HTR-8/SVneo (cell line): ENCODE measurements around the gene WDPCP.
A peak's percentile ranks its signal among the peaks of the same experiment; 100 is the strongest.
"Not testable (repeated sequence)": the region's sequence is repeated elsewhere in the genome, so short reads cannot be mapped to it uniquely, and the experiment has no call there.

Source experiments
- DNase-seq: peaks from one replicate; pipeline ENCODE4 v3.0.0; 2011; ENCODE audit warnings: low spot score, mixed read lengths; ENCODE audit not compliant: insufficient read length
- FAIRE-seq: peaks from 2 replicates; lab custom pipeline; 2011; peaks lifted over from hg19 to GRCh38; lab: Jason Lieb, UNC

WDPCP gene

DNA sequence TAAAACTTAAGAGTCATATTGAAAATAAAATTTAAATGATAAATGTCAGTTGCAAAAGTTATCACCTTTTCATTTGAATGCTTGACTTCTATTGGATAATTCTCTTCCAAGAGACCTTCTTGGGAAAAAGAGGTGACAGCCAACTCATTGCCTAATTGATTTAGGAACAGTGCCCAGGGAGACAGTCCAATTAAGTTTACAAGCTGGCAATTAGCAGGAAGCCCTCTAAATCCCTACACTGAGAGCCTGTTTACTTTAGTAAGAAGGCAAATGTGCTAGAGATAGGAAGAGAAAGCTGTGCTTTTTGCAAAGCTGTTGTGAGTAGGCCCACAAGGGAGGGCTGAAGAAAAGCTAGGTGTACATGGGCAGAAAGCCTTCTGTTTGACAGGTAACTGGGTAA, 189.1 kb downstream of the WDPCP start:
- DNase-seq (no peak), FAIRE-seq (no peak)

DNA sequence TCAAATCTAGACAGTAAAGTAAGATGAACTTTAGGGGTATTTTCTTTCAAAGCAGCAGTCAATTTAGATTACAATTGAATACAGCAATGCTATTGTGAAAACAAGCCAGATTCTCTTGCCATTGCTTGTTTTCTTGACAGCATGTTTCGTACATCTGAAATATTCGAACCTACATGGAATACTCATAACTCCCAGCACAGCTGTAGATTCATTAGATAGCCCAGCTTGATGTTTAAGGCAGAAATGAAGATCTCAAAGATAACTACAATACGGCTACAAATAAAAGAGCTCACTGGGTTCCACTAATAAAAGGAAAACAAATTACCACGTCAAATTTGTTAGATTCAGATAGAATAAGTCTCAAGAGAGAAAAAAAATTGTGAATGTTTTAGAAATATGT, 208.8 kb downstream of the WDPCP start:
- no peak for DNase-seq
- no peak for FAIRE-seq

DNA sequence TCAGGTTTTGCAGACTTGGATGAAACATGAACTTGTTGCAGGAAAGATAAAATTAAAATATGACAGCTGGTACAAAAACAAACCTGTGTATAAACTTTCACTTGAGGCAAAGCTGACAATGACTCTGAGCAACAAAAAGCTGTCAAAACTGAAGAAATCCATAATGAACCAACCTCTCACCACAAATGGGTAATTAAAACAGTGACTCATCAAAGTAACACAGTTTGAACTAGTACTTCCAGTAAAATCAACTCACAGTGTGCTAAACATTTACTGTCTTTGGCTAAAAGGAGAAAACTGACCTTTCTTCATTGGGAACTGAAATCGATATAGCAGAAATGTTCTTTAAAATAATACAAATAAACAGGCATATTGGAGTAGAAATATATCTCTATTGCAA, 209.7 kb downstream of the WDPCP start:
- FAIRE-seq, result peak; percentile 28
- DNase-seq, result no peak

GRCh38 chr2:63374341-63374740, 213.9 kb downstream of the WDPCP start:
- DNase-seq (no peak), FAIRE-seq (no peak)

DNA sequence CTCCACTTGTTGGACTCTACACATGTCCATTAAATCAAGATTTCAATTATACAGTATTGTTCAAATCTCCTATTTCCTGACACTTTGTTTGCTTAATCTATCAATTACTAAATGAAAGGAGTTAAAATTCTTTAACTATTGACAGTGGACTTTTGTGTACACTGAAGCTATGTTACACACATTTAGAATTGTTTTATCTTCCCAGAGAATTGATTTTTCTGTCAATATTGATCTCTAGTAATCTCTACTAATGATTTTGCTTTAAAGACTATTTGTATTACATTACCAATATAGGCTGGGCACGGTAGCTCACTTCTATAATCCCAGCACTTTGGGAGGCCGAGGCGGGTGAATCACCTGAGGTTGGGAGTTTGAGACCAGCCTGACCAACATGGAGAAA, 215.7 kb downstream of the WDPCP start:
- FAIRE-seq (no peak), DNase-seq (no peak)

DNA sequence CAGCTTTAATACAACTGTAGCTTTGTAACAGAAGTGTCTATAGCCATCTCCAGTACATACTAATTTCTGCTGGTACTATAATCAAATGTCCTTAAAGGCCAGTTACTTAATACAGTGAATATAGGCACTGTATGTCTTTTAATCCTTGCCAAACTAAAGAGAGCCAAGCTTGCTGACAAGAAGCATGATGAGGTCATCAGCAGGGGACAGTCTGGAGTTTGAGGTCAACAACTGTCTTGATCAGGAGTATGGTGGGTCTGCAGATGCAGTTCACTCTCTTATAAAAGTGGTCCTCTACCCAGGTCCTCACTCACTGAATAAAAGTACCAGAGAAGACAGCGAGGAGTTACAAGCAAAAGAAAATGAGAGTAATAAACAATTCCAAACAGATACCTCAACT, 219.1 kb downstream of the WDPCP start:
- DNase-seq (no peak), FAIRE-seq (peak; percentile 36)

- FAIRE-seq (no peak), DNase-seq (no peak)
Measured at GRCh38 chr2:63364866-63365265, 223.4 kb downstream of the WDPCP start.

GRCh38 chr2:63357722-63358121, 230.6 kb downstream of the WDPCP start:
- FAIRE-seq, DNase-seq: not testable (repeated sequence)

DNA sequence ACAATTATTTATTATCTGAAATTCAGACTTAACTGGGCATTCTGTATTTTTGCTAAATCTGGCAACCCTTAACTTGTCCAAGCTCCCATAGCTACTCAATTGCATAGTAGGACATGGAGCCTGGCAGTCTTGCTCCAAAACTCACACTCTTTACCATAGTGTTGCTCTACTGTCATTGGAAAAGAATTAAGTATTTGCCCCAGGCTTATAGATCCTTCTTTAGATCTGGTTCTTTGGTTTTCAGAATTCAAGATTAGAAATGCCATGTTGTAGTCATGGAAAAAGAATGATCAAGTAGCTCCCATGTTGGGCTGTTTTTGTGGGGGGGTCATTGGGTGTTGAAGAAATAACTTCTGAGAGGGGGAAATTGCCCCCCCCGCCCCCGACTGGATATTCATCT, 240.9 kb downstream of the WDPCP start:
- FAIRE-seq (no peak), DNase-seq (no peak)

- no peak for DNase-seq
- FAIRE-seq, result no peak
Measured at GRCh38 chr2:63346411-63346810, 241.9 kb downstream of the WDPCP start.

- DNase-seq, result no peak
- FAIRE-seq, result no peak
Measured at GRCh38 chr2:63345285-63345633, 243.0 kb downstream of the WDPCP start.

GRCh38 chr2:63344575-63345284, 243.5 kb downstream of the WDPCP start:
- FAIRE-seq (no peak), DNase-seq (no peak)

GRCh38 chr2:63343397-63344109, 244.7 kb downstream of the WDPCP start:
- FAIRE-seq (no peak), DNase-seq (no peak)

- FAIRE-seq (no peak), DNase-seq (no peak)
Measured at GRCh38 chr2:63340443-63340842, 247.8 kb downstream of the WDPCP start.

GRCh38 chr2:63334910-63335309, 253.4 kb downstream of the WDPCP start:
- FAIRE-seq (no peak), DNase-seq (no peak)

DNA sequence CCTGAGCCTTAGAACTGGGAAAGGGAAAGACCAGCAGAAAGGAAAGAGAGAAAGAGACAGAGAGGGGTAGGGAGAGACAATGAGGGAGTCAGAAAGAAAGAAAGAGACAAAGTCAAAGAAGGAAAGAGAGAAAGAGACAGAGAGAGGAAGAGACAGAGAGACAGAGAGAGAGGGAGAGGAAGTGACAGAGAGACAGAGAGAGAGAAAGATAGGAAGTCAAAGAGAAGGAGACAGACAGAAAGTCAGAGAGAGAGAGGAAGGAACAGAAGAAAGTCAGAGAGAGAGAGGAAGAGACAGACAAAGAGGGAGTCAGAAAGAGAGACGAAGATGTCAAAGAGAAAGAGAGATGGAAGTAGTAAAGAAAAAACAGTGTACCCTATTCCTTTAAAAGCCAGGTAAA, 261.8 kb downstream of the WDPCP start:
- no peak for DNase-seq
- no peak for FAIRE-seq

DNA sequence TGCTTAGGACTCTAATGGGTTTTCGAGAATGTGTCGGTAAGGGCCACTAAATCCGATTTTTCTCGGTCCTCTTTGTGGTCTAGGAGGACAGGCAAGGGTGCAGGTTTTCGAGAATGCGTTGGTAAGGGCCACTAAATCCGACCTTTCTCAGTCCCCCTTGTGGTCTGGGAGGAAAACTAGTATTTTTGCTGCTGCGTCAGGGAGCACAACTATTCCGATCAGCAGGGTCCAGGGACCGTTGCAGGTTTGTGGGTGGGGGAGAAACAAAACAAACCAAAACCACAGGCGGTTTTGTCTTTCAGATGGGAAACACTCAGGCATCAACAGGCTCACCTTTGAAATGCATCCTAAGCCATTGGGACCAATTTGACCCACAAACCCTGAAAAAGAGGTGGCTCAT, 264.6 kb downstream of the WDPCP start:
- not testable (repeated sequence) for DNase-seq, FAIRE-seq

- DNase-seq, FAIRE-seq: not testable (repeated sequence)
Measured at GRCh38 chr2:63321973-63322372, 266.3 kb downstream of the WDPCP start.

- DNase-seq, result no peak
- no peak for FAIRE-seq
Measured at GRCh38 chr2:63320669-63321068, 267.6 kb downstream of the WDPCP start.

DNA sequence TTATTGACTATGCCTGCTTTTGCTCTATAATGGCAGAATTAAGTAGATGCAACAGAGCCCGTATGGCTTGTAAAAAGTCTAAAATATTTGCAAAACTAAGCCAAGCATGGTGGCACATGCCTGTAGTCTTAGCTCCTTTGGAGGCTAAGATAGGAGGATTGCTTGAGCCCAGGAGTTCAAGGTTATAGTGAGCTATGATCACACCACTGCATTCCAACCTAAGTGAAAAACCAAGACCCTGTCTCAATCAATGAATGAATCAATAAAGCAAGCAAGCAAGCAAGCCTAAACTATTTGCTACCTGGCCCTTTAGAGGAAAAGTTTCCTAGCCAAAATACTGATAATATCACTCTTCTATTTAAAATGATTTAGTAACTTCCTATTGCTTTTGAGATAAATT, 277.7 kb downstream of the WDPCP start:
- no peak for FAIRE-seq

GRCh38 chr2:63301481-63301880, 286.8 kb downstream of the WDPCP start:
- DNase-seq, result no peak
- FAIRE-seq, result no peak

More for the DNA sequence above, 277.7 kb downstream of the WDPCP start:
- no peak for DNase-seq

DNA sequence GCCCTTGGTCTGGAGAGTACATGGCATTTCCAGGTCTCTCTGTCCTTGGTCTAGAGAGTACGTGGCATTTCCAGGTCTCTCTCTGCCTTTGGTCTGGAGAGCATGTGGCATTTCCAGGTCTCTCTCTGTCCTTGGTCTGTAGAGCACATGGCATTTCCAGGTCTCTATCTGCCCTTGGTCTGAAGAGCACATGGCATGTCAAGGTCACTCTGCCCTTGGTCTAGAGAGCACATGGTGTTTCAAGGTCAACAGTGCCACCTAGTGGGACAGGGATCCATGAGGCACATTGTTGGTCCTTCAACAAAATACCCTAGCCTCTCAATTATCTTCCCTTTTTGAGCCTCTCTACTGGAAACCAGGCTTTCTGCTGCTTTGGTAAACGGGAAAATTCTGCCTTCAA, 287.4 kb downstream of the WDPCP start:
- no peak for DNase-seq
- FAIRE-seq, result no peak
